Measurements from ENCODE around the gene CACNA1F.
"Not testable (repeated sequence)": the region's sequence is repeated elsewhere in the genome, so short reads cannot be mapped to it uniquely, and the experiment has no call there.

The CACNA1F gene

DNA sequence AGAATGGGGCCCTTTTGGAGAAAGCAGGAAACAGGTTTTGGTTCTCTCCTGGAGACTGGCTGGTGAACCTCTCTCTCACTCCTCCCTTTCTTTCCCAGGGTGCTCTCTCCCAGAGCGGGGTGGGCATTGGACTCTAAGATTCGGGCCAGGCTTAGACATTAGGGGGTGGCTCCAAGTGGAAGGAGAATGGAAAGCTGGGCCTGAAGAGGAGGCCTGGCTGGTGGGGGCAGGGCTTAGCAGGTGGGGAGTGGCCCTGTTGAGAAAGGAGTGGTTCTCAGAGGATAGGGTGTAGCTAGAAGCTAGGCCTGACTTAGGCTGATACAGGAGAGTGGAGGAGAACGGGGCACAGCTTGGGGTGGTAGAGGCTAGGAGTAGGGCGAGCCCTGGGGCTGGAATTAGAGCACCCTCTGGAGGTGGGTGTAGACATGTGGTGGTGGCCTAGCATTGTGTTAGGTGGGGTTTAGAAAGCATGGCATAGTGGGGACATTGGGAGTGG lies 55.8 kb downstream of the CACNA1F start:
- Histone ChIP-seq H3K27ac (ENCODE audit: low read length) (peak overlapping the region; percentile 55), H3K36me3 (ENCODE audit: control insufficient read depth in 2 of 2, insufficient read depth in 2 of 2, low read length in 2 of 2) (peaks cover 11 to 17% of the 10 kb centered on the region in 2 donors), H3K27me3 (ENCODE audit: control insufficient read depth in 1 of 2, insufficient read depth in 2 of 2, low read length in 2 of 2) (peaks cover 0 to 3% of the 10 kb centered on the region in 2 donors), H3K4me3 (ENCODE audit: low read length in 2 of 2) (no peak overlapping the region), H3K4me1 (ENCODE audit: control insufficient read depth, insufficient read depth, low read length) (peaks cover 14% of the 10 kb centered on the region), H3K9ac (ENCODE audit: low read length in 2 of 2) (peak overlapping the region in 1 of 2 donors; percentile 9), H3K9me3 (ENCODE audit: control insufficient read depth in 2 of 2, low read length in 2 of 2) (no peaks in the 10 kb centered on the region)

DNA sequence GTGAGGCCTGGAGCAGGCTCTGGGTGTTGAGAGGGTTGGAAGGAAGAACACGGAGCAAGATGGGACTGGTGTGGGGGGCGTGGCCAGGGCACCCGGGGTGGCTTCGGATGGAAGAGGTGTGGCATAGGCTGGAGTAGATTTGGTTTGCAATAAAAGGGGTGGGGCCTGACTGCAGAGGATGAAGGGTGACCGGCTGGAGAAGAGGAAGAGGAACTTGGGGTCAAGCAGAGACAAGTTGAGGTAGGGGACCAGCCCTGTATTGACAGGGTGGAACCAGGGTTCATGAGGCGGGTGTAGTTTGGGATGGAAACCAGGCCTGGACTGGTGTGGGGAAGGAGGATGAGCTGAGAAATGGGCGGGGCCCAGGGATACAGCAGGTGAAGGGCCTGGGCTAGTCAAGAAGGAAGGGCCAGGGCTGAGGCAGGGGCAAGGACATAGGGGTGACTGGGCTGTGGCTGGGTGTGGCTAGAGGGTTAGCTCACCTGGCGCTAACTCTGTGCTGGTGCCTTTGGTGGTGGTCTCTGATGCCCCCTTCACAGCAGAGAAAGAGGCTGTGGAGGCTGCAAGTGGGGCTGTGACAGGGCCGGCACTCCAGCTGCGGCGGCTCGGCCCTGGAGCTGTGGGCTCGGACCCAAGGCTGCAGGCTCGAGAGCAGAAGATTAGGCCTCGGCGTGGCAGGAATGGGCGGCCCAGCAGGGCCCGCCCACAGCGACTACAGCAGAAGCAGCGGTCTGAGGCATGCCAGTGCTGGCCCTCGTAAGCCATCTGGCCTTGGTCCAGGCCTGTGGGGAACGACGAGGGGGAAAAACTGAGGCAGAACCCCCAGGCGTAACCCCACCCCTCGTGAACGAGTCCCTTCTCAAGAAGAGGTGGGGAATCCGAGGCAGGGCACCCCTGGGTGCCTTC lies 56.5 kb downstream of the CACNA1F start:
- Histone ChIP-seq H3K27me3 (ENCODE audit: control insufficient read depth in 1 of 2, insufficient read depth in 2 of 2, low read length in 2 of 2) (peaks cover 0 to 3% of the 10 kb centered on the region in 2 donors), H3K9me3 (ENCODE audit: control insufficient read depth in 2 of 2, low read length in 2 of 2) (no peaks in the 10 kb centered on the region), H3K4me1 (ENCODE audit: control insufficient read depth, insufficient read depth, low read length) (peaks cover 14% of the 10 kb centered on the region), H3K36me3 (ENCODE audit: control insufficient read depth in 2 of 2, insufficient read depth in 2 of 2, low read length in 2 of 2) (peaks cover 11 to 14% of the 10 kb centered on the region in 2 donors), H3K4me3 (ENCODE audit: low read length in 2 of 2) (no peak overlapping the region), H3K27ac (ENCODE audit: low read length) (peak overlapping the region; percentile 55), H3K9ac (ENCODE audit: low read length in 2 of 2) (peak overlapping the region in 1 of 2 donors; percentile 9)

DNA sequence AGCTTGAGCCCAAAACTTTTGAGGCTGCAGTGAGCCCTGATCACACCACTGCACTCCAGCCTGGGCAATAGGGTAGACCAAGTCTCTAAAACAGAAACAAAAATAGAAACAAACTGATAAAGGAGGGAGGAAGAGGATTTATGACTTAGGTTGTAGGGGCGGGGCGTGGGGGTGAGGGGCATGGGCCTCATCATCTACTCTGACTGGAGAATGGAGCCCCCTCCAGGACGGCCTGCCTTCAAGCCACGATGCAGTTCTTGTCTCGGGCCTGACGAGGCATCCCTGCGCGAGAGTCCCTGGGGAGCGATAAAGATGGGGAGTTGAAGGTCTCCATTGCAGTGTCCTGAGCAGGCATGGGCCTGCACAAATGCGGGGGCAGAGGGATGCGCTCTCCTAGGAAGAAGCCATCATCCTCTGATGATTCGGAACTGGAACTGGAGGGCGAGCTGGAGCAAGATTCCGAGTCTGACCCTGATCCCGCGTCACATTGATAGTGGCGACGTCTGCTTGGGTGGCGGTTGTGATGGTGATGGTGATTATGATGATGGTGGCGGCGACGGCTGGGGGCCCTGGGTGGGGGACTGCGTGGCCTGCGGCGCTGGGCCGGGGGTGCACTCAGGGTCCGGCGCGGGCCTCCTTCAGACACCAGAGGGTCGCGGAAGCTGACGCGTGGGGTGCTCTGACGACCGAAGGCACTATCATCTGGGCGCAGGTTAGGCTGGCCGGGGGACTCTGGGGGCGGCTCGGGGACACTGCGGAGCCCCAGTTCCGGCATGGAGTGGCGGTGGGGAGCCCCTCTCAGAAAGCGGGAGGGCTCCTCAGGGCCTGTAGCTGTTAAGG lies 57.5 kb downstream of the CACNA1F start:
- peaks cover 11 to 14% of the 10 kb centered on the region in 2 donors for H3K36me3 ChIP-seq (ENCODE audit: control insufficient read depth in 2 of 2, insufficient read depth in 2 of 2, low read length in 2 of 2)
- peak overlapping the region; percentile 55 for H3K27ac ChIP-seq (ENCODE audit: low read length)
- H3K27me3 ChIP-seq (ENCODE audit: control insufficient read depth in 1 of 2, insufficient read depth in 2 of 2, low read length in 2 of 2): peaks cover 0 to 3% of the 10 kb centered on the region in 2 donors
- no peaks in the 10 kb centered on the region for H3K9me3 ChIP-seq (ENCODE audit: control insufficient read depth in 2 of 2, low read length in 2 of 2)
- H3K4me1 ChIP-seq (ENCODE audit: control insufficient read depth, insufficient read depth, low read length): peaks cover 14% of the 10 kb centered on the region
- H3K9ac ChIP-seq (ENCODE audit: low read length in 2 of 2): no peak overlapping the region
- no peak overlapping the region for H3K4me3 ChIP-seq (ENCODE audit: low read length in 2 of 2)

- Histone ChIP-seq H3K9ac (ENCODE audit: low read length in 2 of 2) (no peak overlapping the region), H3K27me3 (ENCODE audit: control insufficient read depth in 1 of 2, insufficient read depth in 2 of 2, low read length in 2 of 2) (peaks cover 0 to 3% of the 10 kb centered on the region in 2 donors), H3K9me3 (ENCODE audit: control insufficient read depth in 2 of 2, low read length in 2 of 2) (no peaks in the 10 kb centered on the region), H3K4me3 (ENCODE audit: low read length in 2 of 2) (no peak overlapping the region), H3K27ac (ENCODE audit: low read length) (no peak overlapping the region), H3K4me1 (ENCODE audit: control insufficient read depth, insufficient read depth, low read length) (peaks cover 15% of the 10 kb centered on the region), H3K36me3 (ENCODE audit: control insufficient read depth in 2 of 2, insufficient read depth in 2 of 2, low read length in 2 of 2) (peaks cover 11 to 14% of the 10 kb centered on the region in 2 donors)
Observed at GRCh38 chrX:49174723-49175122, 58.4 kb downstream of the CACNA1F start.

DNA sequence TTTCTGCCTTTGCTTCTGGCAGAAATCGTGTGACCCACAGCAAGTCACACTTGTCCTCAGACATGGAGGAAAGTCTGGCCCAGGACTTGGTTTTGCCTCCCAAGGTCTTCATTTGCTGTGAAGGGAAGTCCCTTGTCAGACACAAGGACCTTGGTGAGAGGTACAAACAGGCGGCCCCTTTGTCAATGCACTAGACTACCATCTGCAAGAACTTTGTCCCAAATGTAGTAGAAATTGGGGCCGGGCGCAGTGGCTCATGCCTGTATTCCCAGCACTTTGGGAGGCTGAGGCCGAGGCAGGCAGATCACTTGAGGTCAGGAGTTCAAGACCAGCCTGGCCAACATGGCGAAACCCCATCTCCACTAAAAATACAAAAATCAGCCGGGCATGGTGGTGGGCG lies 59.6 kb downstream of the CACNA1F start:
- Histone ChIP-seq H3K4me1 (ENCODE audit: control insufficient read depth, insufficient read depth, low read length) (peaks cover 17% of the 10 kb centered on the region), H3K4me3 (ENCODE audit: low read length in 2 of 2) (peak overlapping the region in 1 of 2 donors; percentile 79), H3K36me3 (ENCODE audit: control insufficient read depth in 2 of 2, insufficient read depth in 2 of 2, low read length in 2 of 2) (peaks cover 11 to 12% of the 10 kb centered on the region in 2 donors), H3K27ac (ENCODE audit: low read length) (peak overlapping the region; percentile 82), H3K9ac (ENCODE audit: low read length in 2 of 2) (peak overlapping the region in 1 of 2 donors; percentile 75)
- H3K9me3 ChIP-seq (ENCODE audit: control insufficient read depth in 2 of 2, low read length in 2 of 2); H3K27me3 ChIP-seq (ENCODE audit: control insufficient read depth in 1 of 2, insufficient read depth in 2 of 2, low read length in 2 of 2): not testable (repeated sequence)

- Histone ChIP-seq H3K4me3 (ENCODE audit: low read length in 2 of 2) (peak overlapping the region; percentile 76 to 79), H3K9ac (ENCODE audit: low read length in 2 of 2) (peak overlapping the region; percentile 80 to 89), H3K36me3 (ENCODE audit: control insufficient read depth in 2 of 2, insufficient read depth in 2 of 2, low read length in 2 of 2) (peaks cover 11 to 12% of the 10 kb centered on the region in 2 donors), H3K27me3 (ENCODE audit: control insufficient read depth in 1 of 2, insufficient read depth in 2 of 2, low read length in 2 of 2) (peaks cover 0 to 3% of the 10 kb centered on the region in 2 donors), H3K4me1 (ENCODE audit: control insufficient read depth, insufficient read depth, low read length) (peaks cover 18% of the 10 kb centered on the region), H3K27ac (ENCODE audit: low read length) (peak overlapping the region; percentile 82), H3K9me3 (ENCODE audit: control insufficient read depth in 2 of 2, low read length in 2 of 2) (no peaks in the 10 kb centered on the region)
Observed at GRCh38 chrX:49172280-49172780, 60.8 kb downstream of the CACNA1F start.

- H3K36me3 ChIP-seq (ENCODE audit: control insufficient read depth in 2 of 2, insufficient read depth in 2 of 2, low read length in 2 of 2): peaks cover 11 to 12% of the 10 kb centered on the region in 2 donors
- H3K4me1 ChIP-seq (ENCODE audit: control insufficient read depth, insufficient read depth, low read length): peaks cover 19% of the 10 kb centered on the region
- peak within 1 kb of the TSS; percentile 82 for H3K27ac ChIP-seq (ENCODE audit: low read length)
- H3K4me3 ChIP-seq (ENCODE audit: low read length in 2 of 2): peak within 1 kb of the TSS; percentile 76 to 79
- H3K9ac ChIP-seq (ENCODE audit: low read length in 2 of 2): peak within 1 kb of the TSS; percentile 80 to 89
- peaks cover 0 to 5% of the 10 kb centered on the region in 2 donors for H3K27me3 ChIP-seq (ENCODE audit: control insufficient read depth in 1 of 2, insufficient read depth in 2 of 2, low read length in 2 of 2)
- no peaks in the 10 kb centered on the region for H3K9me3 ChIP-seq (ENCODE audit: control insufficient read depth in 2 of 2, low read length in 2 of 2)
Observed at GRCh38 chrX:49171752-49172279, 61.3 kb downstream of the CACNA1F start, which contains the start of gene PLP2. Gene PLP2, plus strand, starts transcription at chrX:49171898. Its CDS starts 103 bp downstream, at chrX:49172001.

DNA sequence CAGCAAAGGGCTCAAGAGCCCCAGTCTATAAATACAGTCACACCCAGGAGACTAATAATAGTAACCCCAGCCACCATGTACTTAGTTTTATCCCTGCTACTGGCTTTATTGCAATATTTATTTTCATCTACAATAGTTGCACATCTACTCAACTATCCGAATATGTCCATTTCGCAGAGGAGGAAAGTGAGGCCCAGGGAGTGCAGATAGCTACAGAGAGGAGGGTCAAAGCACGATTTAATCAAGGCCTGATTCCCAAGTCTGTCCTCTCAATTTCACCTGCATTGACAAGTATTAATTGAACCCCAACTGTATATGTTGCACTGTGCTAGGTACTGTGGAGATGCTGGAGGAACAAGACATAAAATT lies 65.4 kb downstream of the CACNA1F start:
- Histone ChIP-seq H3K4me1 (ENCODE audit: control insufficient read depth, insufficient read depth, low read length) (peaks cover 19% of the 10 kb centered on the region), H3K36me3 (ENCODE audit: control insufficient read depth in 2 of 2, insufficient read depth in 2 of 2, low read length in 2 of 2) (no peaks in the 10 kb centered on the region), H3K9me3 (ENCODE audit: control insufficient read depth in 2 of 2, low read length in 2 of 2) (no peaks in the 10 kb centered on the region), H3K4me3 (ENCODE audit: low read length in 2 of 2) (peak overlapping the region; percentile 68 to 74), H3K27ac (ENCODE audit: low read length) (peak overlapping the region; percentile 95), H3K27me3 (ENCODE audit: control insufficient read depth in 1 of 2, insufficient read depth in 2 of 2, low read length in 2 of 2) (peaks cover 0 to 5% of the 10 kb centered on the region in 2 donors), H3K9ac (ENCODE audit: low read length in 2 of 2) (peak overlapping the region; percentile 88 to 90)

GRCh38 chrX:49166914-49167739 lies 66.0 kb downstream of the CACNA1F start:
- Histone ChIP-seq H3K9me3 (ENCODE audit: control insufficient read depth in 2 of 2, low read length in 2 of 2) (no peaks in the 10 kb centered on the region), H3K27me3 (ENCODE audit: control insufficient read depth in 1 of 2, insufficient read depth in 2 of 2, low read length in 2 of 2) (peaks cover 0 to 5% of the 10 kb centered on the region in 2 donors), H3K4me3 (ENCODE audit: low read length in 2 of 2) (peak overlapping the region; percentile 68 to 74)

More at GRCh38 chrX:49166914-49167739, 66.0 kb downstream of the CACNA1F start:
- Histone ChIP-seq H3K27ac (ENCODE audit: low read length) (peak overlapping the region; percentile 95), H3K9ac (ENCODE audit: low read length in 2 of 2) (peak overlapping the region; percentile 88 to 90), H3K36me3 (ENCODE audit: control insufficient read depth in 2 of 2, insufficient read depth in 2 of 2, low read length in 2 of 2) (no peaks in the 10 kb centered on the region), H3K4me1 (ENCODE audit: control insufficient read depth, insufficient read depth, low read length) (peaks cover 19% of the 10 kb centered on the region)

All from stomach smooth muscle (tissue), 2 donors.